Skin of body (tissue), 2 donors: ENCODE data around the gene IRS1. TPM values are rescaled to one million over a fixed set of nuclear protein-coding genes. Genes with fewer than 3 reads are reported as not detected.

Source experiments
- DNase-seq: peaks from one replicate; lab custom pipeline; 2025; lab: John Stamatoyannopoulos, UW
- total RNA-seq: library from RNA; depleted of rRNA; stranded (reverse); fragments of >200 nt; gene quantifications from one replicate; pipeline ENCODE4 v1.2.3, GENCODE V29; 2014

Gene IRS1
- total RNA-seq, 1 donor from 2014 or later, result 14.5 TPM

- DNase-seq, result no peak
These were observed 19.3 kb upstream of the IRS1 start for GRCh38 chr2:226818930-226819329.

GRCh38 chr2:226813148-226813701 lies 13.6 kb upstream of the IRS1 start:
- no peak for DNase-seq

GRCh38 chr2:226803410-226803809 lies 3.8 kb upstream of the IRS1 start:
- no peak for DNase-seq

GRCh38 chr2:226802573-226802972 lies 3.0 kb upstream of the IRS1 start:
- DNase-seq, result peak; percentile 54

- DNase-seq, result no peak
These were observed 1.5 kb upstream of the IRS1 start for GRCh38 chr2:226800941-226801784.

GRCh38 chr2:226799976-226800940 lies 638 bp upstream of the IRS1 start:
- DNase-seq, result peak; percentile 29

GRCh38 chr2:226798422-226799210 lies 1.0 kb downstream of the IRS1 start:
- DNase-seq, result no peak

- no peak for DNase-seq
These were observed 1.6 kb downstream of the IRS1 start for GRCh38 chr2:226797989-226798421.

- no peak for DNase-seq
These were observed 2.2 kb downstream of the IRS1 start for GRCh38 chr2:226797289-226797988.

- DNase-seq, result no peak
These were observed 2.8 kb downstream of the IRS1 start for GRCh38 chr2:226796840-226797288.

- no peak for DNase-seq
These were observed 3.4 kb downstream of the IRS1 start for GRCh38 chr2:226796012-226796839.

- no peak for DNase-seq
These were observed 4.2 kb downstream of the IRS1 start for GRCh38 chr2:226795281-226796011.

GRCh38 chr2:226794751-226795171 lies 4.9 kb downstream of the IRS1 start:
- DNase-seq, result no peak

- no peak for DNase-seq
These were observed 5.4 kb downstream of the IRS1 start for GRCh38 chr2:226794196-226794661.

- DNase-seq, result no peak
These were observed 6.0 kb downstream of the IRS1 start for GRCh38 chr2:226793646-226794045.

GRCh38 chr2:226792155-226792881 lies 7.3 kb downstream of the IRS1 start:
- no peak for DNase-seq

- DNase-seq, result peak; percentile 67
These were observed 8.0 kb downstream of the IRS1 start for GRCh38 chr2:226791487-226792081.
